ENCODE results near the gene SUCLG2.

The SUCLG2 gene

DNA sequence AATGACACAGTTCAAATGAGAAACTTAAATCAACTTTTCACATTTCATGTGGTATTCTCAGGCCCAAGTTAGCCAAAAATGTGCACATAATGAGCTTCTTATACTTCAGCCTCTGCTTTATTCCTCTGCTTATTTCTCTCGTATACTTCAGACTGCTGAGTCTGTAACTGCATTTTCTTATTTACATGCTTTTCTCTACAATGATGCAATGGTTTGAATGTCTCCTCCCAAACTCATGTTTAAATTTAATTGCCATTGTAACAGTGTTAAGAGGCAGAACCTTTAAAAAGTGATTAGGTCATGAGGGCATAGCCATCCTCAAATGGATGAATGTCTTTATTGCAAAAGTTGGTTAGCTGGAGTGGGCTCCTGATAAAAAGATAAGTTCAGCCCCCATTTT lies 184.2 kb downstream of the SUCLG2 start:
- no peak overlapping the region for H3K4me3 ChIP-seq (ENCODE audit: low read depth, low read length)
- TF ChIP-seq CTCF (conservative IDR thresholded peaks at IDR 0.05; ENCODE audit: low read depth, low read length) = no peak
- DNase-seq (ENCODE audit: low read depth) = no peak

DNA sequence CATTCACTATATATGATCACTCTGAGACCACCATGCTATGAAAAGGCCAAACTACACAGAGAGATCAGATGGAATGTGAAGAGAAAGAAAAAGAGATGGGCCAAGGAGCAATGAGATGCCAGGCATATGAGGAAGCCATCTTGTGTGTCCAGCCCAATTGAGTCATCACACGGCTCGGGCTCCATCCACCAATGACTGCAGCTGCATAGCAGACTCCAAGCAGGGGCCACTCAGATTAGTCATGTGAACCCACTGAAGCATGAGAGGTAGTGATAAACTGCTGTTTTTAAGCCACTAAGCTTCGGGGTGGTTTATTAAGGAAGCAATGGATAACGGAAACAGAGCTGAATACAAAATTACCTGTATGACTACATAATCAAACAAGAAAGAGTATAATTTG lies 185.9 kb downstream of the SUCLG2 start:
- peak; percentile 47 for DNase-seq (ENCODE audit: low read depth)
- TF ChIP-seq CTCF (conservative IDR thresholded peaks at IDR 0.05; ENCODE audit: low read depth, low read length) = no peak
- H3K4me3 ChIP-seq (ENCODE audit: low read depth, low read length) = no peak overlapping the region

DNA sequence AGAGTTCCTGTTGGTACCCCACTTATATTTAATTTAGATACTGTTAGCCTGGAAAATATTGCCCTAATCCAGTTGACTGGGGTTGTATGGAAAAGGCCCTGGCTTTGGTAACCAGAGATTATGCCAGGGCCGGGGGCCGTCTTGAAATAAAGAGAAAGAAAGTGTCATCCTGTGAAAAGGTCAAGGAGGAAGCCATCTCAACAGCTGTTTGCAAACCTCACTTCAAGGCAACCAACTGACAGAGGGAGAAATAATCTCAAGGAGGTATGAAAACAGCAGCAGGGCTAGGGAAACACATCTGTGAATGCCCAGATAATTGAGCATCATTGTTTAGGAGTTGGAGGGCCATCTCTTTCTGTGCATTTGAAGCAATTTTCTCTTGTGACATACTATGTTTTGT lies 190.8 kb downstream of the SUCLG2 start:
- no peak for DNase-seq (ENCODE audit: low read depth)
- H3K4me3 ChIP-seq (ENCODE audit: low read depth, low read length) = no peak overlapping the region
- no peak for TF ChIP-seq CTCF (conservative IDR thresholded peaks at IDR 0.05; ENCODE audit: low read depth, low read length)

DNA sequence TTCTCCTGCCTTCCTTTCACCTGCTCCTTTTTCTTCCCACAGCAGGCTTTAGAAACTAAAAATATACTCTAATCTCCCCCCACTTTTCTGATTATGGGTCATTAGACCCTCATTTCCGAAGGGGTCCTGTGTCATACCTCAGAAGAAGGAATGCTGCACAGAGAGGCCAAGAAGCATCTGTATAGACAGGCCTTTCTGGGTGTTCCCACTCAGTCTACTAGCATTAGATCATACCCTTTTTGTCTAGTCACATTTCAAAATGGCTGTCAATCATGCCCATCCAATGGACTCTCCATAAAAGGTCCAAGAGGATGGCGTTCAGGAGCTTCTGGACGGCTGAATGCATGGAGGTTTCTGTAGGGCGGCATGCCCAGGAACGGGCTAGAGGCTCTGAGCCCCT lies 192.2 kb downstream of the SUCLG2 start:
- DNase-seq (ENCODE audit: low read depth) = no peak
- H3K4me3 ChIP-seq (ENCODE audit: low read depth, low read length) = no peak overlapping the region
- TF ChIP-seq CTCF (conservative IDR thresholded peaks at IDR 0.05; ENCODE audit: low read depth, low read length) = no peak

GRCh38 chr3:67461667-67462142 lies 192.7 kb downstream of the SUCLG2 start:
- DNase-seq (ENCODE audit: low read depth) = peak; percentile 57
- TF ChIP-seq CTCF (conservative IDR thresholded peaks at IDR 0.05; ENCODE audit: low read depth, low read length) = no peak

GRCh38 chr3:67460841-67461510 lies 193.4 kb downstream of the SUCLG2 start:
- no peak for TF ChIP-seq CTCF (conservative IDR thresholded peaks at IDR 0.05; ENCODE audit: low read depth, low read length)
- no peak for DNase-seq (ENCODE audit: low read depth)
- no peak overlapping the region for H3K4me3 ChIP-seq (ENCODE audit: low read depth, low read length)

More at GRCh38 chr3:67461667-67462142, 192.7 kb downstream of the SUCLG2 start:
- H3K4me3 ChIP-seq (ENCODE audit: low read depth, low read length) = no peak overlapping the region

DNA sequence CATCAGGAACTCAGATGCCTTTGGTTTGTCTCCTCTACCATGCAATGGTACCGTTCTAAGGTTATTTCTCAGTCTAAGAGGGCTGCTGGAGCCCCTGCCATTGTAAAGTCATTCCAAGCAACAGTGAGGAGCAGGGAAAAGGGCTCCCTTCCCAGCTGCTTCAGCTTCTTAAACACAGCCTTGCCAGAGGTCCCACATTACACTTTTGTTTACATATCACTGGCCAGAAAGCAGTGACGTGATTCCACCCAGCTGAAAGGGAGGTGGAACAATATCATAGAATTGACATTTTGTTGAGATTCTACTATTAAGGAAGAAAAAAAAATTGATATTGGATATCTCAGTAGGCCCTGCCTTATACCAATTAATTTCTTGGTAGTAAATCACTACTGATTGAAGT lies 194.6 kb downstream of the SUCLG2 start:
- TF ChIP-seq CTCF (conservative IDR thresholded peaks at IDR 0.05; ENCODE audit: low read depth, low read length) = no peak

More for the DNA sequence above, 194.6 kb downstream of the SUCLG2 start:
- peak; percentile 59 for DNase-seq (ENCODE audit: low read depth)
- H3K4me3 ChIP-seq (ENCODE audit: low read depth, low read length) = no peak overlapping the region
